DMS 273 (cell line): Measurements from ENCODE around the gene KCNT1.

Source experiments
- DNase-seq: peaks from one replicate; lab custom pipeline; 2025; ENCODE audit not compliant: unreplicated experiment; lab: John Stamatoyannopoulos, UW

Gene KCNT1

DNA sequence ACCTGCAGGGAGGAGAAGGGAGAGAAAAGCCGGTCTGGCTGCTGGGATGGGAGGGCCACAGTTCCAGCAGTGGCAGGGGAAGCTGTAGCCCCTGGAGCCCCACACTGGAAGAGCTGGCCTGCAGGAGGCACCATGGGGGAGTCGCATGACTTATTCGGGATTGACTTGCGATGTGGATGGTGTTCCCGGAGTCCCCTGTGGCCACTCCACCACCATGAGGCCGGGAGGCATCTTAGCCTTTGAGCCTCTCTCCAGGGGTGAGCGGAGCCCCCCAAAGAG, 92.0 kb downstream of the KCNT1 start:
- DNase-seq: no peak

DNA sequence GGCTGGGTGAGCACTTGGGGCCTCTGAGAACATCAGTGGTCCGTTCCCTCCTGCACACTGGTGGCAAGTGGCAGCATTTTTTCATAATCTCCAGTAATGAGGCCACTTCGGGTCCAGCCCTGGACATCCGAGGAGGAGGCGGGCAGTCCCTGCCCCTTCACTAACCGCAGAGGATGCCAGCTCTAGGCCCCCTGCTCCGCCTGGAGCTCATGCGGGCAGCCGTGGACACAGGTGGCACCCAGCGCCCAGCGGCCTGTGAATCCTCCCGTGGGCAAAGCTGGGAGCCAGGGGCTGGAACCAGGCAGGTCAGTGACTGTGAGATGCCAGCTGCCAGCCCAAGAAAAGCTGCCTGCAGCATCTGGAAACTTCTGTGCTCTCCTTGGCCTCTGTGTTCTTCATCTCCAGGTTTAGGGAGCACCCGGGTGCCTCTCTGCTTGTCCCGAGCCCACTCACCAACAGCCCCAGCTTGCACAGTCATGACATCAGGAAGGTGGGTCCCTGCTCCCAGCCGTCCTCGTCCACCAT, 92.4 kb downstream of the KCNT1 start:
- no peak for DNase-seq

GRCh38 chr9:135795391-135795790, 93.4 kb downstream of the KCNT1 start:
- no peak for DNase-seq

DNA sequence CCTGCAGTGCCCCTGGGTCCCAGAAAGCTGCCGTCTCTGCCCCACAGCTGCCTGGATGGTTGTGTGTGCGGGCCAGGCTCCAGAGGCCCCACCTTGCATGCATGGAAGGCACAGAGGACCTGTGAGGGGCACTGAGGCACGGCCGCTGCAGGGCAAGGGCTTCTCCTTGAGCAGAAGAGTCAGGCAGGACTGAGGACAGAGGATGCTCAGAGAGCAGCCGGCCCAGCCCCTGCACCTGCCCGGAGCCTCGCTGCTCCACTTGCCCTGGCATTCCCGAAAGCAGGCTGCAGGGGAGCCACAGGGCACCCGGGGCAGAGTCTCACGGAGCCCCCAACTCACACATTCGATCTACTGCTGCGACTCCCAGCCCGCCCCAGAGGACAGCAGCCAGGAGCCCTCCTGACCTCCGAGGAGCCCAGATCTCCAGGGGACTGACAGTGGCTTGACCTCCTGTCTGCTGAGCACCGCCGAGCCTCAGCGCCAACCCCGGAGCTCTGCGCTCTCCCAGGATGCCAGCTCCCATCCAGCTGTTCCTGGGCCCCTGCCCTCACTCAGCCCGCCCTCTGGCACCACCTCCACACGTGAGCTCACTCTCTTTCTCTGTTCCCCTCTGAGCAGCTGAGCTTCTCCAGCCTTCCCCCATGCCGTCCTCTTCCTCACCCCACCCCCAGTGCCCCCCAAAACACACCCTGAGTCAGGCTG, 95.0 kb downstream of the KCNT1 start:
- peak; percentile 56 for DNase-seq

GRCh38 chr9:135797507-135798262, 95.7 kb downstream of the KCNT1 start:
- DNase-seq: peak; percentile 71

GRCh38 chr9:135798263-135798585, 96.2 kb downstream of the KCNT1 start:
- DNase-seq: no peak

DNA sequence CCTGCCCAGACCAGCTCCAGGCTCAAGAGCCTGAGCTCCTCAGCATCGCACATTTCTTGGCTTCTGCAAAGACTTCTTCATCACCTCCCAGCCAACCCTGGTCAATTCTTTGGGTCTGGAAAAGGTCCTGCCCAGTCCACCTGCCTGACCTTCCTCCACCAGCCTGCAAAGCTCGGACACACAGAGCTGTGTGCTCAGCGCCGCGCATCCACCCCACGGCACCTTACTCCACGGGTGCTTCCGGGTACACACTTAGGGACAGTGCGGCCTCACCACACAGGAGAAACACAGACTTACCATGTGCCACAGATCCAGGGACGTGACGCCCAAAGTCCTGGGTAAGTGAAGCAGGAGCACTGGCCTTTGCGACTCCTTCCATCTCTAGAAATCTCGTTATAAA, 97.3 kb downstream of the KCNT1 start:
- DNase-seq: no peak

DNA sequence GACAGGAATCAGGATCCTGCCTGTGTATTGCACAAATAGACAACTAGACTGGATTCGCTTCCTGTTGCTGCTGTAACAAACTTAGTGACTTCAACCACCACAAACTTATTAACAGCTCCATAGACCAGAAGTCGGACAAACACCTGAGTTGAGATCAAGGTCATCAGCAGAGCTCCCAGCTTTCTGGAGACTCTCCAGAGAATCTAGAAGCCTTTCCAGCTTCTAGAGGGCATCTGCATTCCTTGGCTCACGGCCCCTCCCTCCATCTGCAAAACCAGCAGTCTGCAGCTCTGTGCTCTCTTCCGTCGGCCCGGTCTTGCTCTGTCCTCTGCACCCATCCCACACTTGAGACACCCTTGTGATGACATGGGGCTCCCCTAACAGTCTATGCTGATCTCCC, 99.1 kb downstream of the KCNT1 start:
- DNase-seq: no peak

GRCh38 chr9:135802876-135803419, 101.0 kb downstream of the KCNT1 start:
- no peak for DNase-seq

- no peak for DNase-seq
Measured at GRCh38 chr9:135803441-135803840, 101.5 kb downstream of the KCNT1 start.

- DNase-seq: no peak
Measured at GRCh38 chr9:135804581-135805421, 102.8 kb downstream of the KCNT1 start.

- DNase-seq: no peak
Measured at GRCh38 chr9:135805422-135806022, 103.5 kb downstream of the KCNT1 start.

GRCh38 chr9:135809166-135809565, 107.2 kb downstream of the KCNT1 start:
- DNase-seq: no peak

DNA sequence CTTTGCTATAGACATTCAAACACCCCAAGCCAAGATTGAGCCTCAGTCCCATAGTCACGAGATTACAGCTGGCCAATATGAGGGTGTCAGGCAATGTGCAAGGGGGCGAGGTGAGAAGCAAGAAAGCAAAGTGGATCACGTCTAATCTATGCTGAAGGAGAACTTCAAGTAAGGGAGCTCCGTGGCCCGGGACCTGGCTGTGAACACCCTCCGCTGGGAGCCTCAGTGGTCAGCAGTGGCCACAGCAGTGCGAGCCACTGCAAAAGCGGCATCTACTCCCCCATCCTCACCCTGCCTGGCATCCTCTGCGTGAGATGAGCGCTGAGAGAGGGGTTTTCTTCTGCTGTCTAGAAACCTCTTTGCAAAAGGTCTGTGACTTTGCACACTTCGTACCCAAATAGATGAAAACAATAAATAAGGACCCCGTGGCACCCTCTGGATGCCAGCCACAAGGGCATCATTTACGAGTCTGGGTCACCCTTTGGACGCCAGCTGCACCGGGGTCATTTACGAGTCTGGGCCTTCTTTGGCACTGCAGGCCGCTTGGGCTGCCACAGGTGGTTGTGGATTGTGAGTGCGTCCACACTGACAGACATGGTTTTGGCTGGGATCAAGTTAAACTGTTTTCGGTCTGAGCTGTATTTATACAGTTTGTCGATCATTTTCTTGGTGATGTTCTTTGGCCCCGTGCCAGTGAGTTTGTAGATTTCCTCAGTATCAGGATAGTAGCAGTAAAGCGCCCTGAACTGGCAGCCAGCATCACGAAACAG, 109.0 kb downstream of the KCNT1 start:
- no peak for DNase-seq

- peak; percentile 91 for DNase-seq
Measured at GRCh38 chr9:135811801-135812200, 109.8 kb downstream of the KCNT1 start.

- DNase-seq: no peak
Measured at GRCh38 chr9:135812961-135813360, 111.0 kb downstream of the KCNT1 start.

DNA sequence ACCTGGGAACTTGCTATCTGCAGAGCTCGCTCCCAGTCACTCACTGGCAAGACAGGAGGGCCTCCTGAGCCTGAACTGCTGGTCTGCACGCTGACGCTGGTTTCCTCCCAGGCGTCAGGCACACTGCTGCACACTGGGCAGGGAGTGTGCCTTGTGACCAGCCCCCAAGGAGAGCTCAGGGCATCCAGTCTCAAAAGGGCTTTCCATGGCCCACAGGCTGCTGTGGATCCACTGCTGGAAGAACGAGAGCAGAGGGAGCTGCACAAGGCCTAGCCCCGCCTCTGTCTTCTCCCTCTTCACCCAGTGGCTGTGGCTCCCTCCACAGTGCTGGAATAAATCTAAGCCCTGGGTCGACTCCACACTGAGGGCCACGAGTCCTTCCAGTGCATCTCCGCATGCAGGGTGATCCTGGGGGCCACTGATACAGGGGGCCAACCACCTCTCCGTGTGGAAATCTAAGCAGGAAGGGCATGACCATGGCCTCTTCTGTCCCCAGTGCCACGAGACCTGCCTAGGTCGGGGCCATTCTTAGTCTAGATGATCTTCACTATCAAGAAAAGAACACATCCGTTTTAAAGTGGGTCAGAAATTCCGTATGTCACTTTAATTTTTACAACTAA, 111.8 kb downstream of the KCNT1 start:
- DNase-seq: no peak

DNA sequence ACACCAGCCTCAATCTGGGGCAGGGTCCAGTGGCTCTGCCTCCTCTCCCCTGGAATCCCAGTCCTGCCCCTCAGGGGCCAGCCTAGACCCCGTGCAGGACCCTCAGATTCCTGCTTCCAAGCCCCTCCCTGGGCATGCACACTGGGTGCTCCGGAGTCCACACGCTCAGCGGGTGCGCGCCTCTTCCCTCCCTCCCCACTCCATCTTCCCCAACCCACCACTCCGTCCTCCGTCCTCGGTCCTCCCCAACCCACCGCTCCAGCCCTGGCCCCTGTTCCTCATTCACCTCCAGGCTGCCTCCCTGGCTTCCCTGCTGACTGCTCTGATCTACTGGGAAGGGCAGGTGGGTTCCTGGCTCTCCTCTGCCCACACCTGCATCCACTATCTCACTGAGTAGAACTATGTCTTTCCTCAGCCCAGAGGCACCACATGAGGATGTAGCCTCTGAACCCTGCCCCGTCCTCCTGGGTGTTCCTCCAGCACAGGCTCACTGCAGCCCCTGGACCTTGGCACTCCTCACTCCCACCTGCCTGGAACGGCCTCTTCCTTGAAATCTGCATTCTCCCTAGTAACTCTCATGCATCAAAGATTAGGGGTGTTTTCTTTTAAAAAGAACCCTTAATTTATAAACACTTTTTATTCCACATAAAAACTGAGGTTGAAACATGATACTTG, 112.6 kb downstream of the KCNT1 start:
- no peak for DNase-seq

GRCh38 chr9:135815413-135815812, 113.4 kb downstream of the KCNT1 start:
- no peak for DNase-seq
